ENCODE results near the gene DEAF1.

Gene DEAF1

GRCh38 chr11:617912-618682 lies 76.9 kb downstream of the DEAF1 start:
- no peak for DNase-seq
- in situ Hi-C loops (cut with MboI; ENCODE audit: low pct_unique_long_range_greater_than_20kb, low sequenced_read_pairs) = no loop called here

- in situ Hi-C loops (cut with MboI; ENCODE audit: low pct_unique_long_range_greater_than_20kb, low sequenced_read_pairs) = no loop called here
- no peak for DNase-seq
Observed at GRCh38 chr11:617199-617911, 77.7 kb downstream of the DEAF1 start.

- DNase-seq = peak; percentile 41
Observed at GRCh38 chr11:616320-617198, 78.5 kb downstream of the DEAF1 start.

GRCh38 chr11:615504-616319 lies 79.3 kb downstream of the DEAF1 start, which contains the start of gene IRF7:
IRF7 (minus strand) TSS chr11:615950; CDS start chr11:615364, 586 bp downstream.
- in situ Hi-C loops (cut with MboI; ENCODE audit: low pct_unique_long_range_greater_than_20kb, low sequenced_read_pairs) = no loop called here
- peak; percentile 98 for DNase-seq

More at GRCh38 chr11:616320-617198, 78.5 kb downstream of the DEAF1 start:
- in situ Hi-C loops (cut with MboI; ENCODE audit: low pct_unique_long_range_greater_than_20kb, low sequenced_read_pairs) = no loop called here

GRCh38 chr11:614623-615503 lies 80.2 kb downstream of the DEAF1 start:
- DNase-seq = no peak
- in situ Hi-C loops (cut with MboI; ENCODE audit: low pct_unique_long_range_greater_than_20kb, low sequenced_read_pairs) = no loop called here

- no peak for DNase-seq
- in situ Hi-C loops (cut with MboI; ENCODE audit: low pct_unique_long_range_greater_than_20kb, low sequenced_read_pairs) = no loop called here
Observed at GRCh38 chr11:614021-614622, 80.9 kb downstream of the DEAF1 start.

- in situ Hi-C loops (cut with MboI; ENCODE audit: low pct_unique_long_range_greater_than_20kb, low sequenced_read_pairs) = no loop called here
- no peak for DNase-seq
Observed at GRCh38 chr11:613369-613968, 81.6 kb downstream of the DEAF1 start.

GRCh38 chr11:612961-613300 lies 82.1 kb downstream of the DEAF1 start:
- in situ Hi-C loops (cut with MboI; ENCODE audit: low pct_unique_long_range_greater_than_20kb, low sequenced_read_pairs) = no loop called here
- no peak for DNase-seq

GRCh38 chr11:612201-612960 lies 82.6 kb downstream of the DEAF1 start:
- DNase-seq = peak; percentile 41
- in situ Hi-C loops (cut with MboI; ENCODE audit: low pct_unique_long_range_greater_than_20kb, low sequenced_read_pairs) = no loop called here

- no peak for DNase-seq
- in situ Hi-C loops (cut with MboI; ENCODE audit: low pct_unique_long_range_greater_than_20kb, low sequenced_read_pairs) = no loop called here
Observed at GRCh38 chr11:611001-611996, 83.7 kb downstream of the DEAF1 start.

- in situ Hi-C loops (cut with MboI; ENCODE audit: low pct_unique_long_range_greater_than_20kb, low sequenced_read_pairs) = no loop called here
Observed at GRCh38 chr11:610146-610801, 84.7 kb downstream of the DEAF1 start.

GRCh38 chr11:609341-609811 lies 85.6 kb downstream of the DEAF1 start:
- DNase-seq = no peak
- in situ Hi-C loops (cut with MboI; ENCODE audit: low pct_unique_long_range_greater_than_20kb, low sequenced_read_pairs) = no loop called here

More at GRCh38 chr11:610146-610801, 84.7 kb downstream of the DEAF1 start:
- DNase-seq = no peak

GRCh38 chr11:608791-609251 lies 86.2 kb downstream of the DEAF1 start:
- DNase-seq = no peak
- in situ Hi-C loops (cut with MboI; ENCODE audit: low pct_unique_long_range_greater_than_20kb, low sequenced_read_pairs) = no loop called here

- no peak for DNase-seq
- in situ Hi-C loops (cut with MboI; ENCODE audit: low pct_unique_long_range_greater_than_20kb, low sequenced_read_pairs) = no loop called here
Observed at GRCh38 chr11:607971-608659, 86.9 kb downstream of the DEAF1 start.

Measured in KBM-7 (cell line).